Keratinocyte (primary cell): ENCODE data around the gene KCNK7. TPM values are rescaled to one million over a fixed set of nuclear protein-coding genes. Genes with fewer than 3 reads are reported as not detected.

Experiments
- DNase-seq: peaks from one replicate; pipeline ENCODE4 v3.0.0-alpha.2; 2011; ENCODE audit warnings: low read depth, missing footprints, low spot score
- FAIRE-seq: peaks from 2 replicates; lab custom pipeline; 2011; peaks lifted over from hg19 to GRCh38; lab: Jason Lieb, UNC
- H2AFZ ChIP-seq: 2 replicates; pipeline ENCODE4 v1.6.0; 2012; ENCODE audit warnings: low read length, control low read depth, inconsistent platforms; ENCODE audit not compliant: control insufficient read depth
- H3K27ac ChIP-seq: 2 replicates; pipeline ENCODE4 v1.5.1; 2011; ENCODE audit warnings: low read length; ENCODE audit not compliant: control insufficient read depth, insufficient read depth
- H3K27me3 ChIP-seq: 3 replicates; pipeline ENCODE4 v1.6.0; 2011; ENCODE audit warnings: low read length; ENCODE audit not compliant: control insufficient read depth, insufficient read depth; ENCODE audit errors: extremely low read depth
- H3K36me3 ChIP-seq, 2 experiments: 2 replicates in 1 of 2; 3 replicates in 1 of 2; pipeline ENCODE4 v1.5.1; 2011; ENCODE audit warnings: low read length in 2 of 2, mild to moderate bottlenecking in 1 of 2; ENCODE audit not compliant: control insufficient read depth in 2 of 2, insufficient read depth in 2 of 2; ENCODE audit errors: extremely low read depth in 1 of 2
- H3K4me1 ChIP-seq: 3 replicates; pipeline ENCODE4 v1.5.1; 2011; ENCODE audit warnings: low read length; ENCODE audit not compliant: control insufficient read depth, insufficient read depth; ENCODE audit errors: extremely low read depth
- H3K4me2 ChIP-seq: 3 replicates; pipeline ENCODE4 v1.6.0; 2011; ENCODE audit warnings: low read depth, low read length; ENCODE audit not compliant: control insufficient read depth, insufficient read depth; ENCODE audit errors: extremely low read depth
- H3K4me3 ChIP-seq, 3 experiments: fragments of 200-600 bp in 1 of 3; sonication (generic) in 1 of 3; 2 replicates in 2 of 3; 3 replicates in 1 of 3; pipeline ENCODE4 v1.5.1; 2011 to 2016; ENCODE audit warnings: low read length in 3 of 3, mild to moderate bottlenecking in 3 of 3, control low read depth in 2 of 3, inconsistent platforms in 1 of 3, low read depth in 1 of 3, mixed read lengths in 1 of 3, mixed run types in 1 of 3, moderate library complexity in 1 of 3; ENCODE audit not compliant: control insufficient read depth in 2 of 3, insufficient read depth in 2 of 3; ENCODE audit errors: extremely low read depth in 1 of 3
- H3K79me2 ChIP-seq: 2 replicates; pipeline ENCODE4 v1.6.0; 2012; ENCODE audit warnings: low read length; ENCODE audit not compliant: control insufficient read depth, insufficient read depth
- H3K9ac ChIP-seq: 3 replicates; pipeline ENCODE4 v1.6.0; 2011; ENCODE audit warnings: low read length; ENCODE audit not compliant: control insufficient read depth, insufficient read depth; ENCODE audit errors: extremely low read depth
- H3K9me1 ChIP-seq: 3 replicates; pipeline ENCODE4 v1.6.0; 2011; ENCODE audit warnings: low read length; ENCODE audit not compliant: control insufficient read depth, insufficient read depth; ENCODE audit errors: extremely low read depth
- H3K9me3 ChIP-seq: 2 replicates; pipeline ENCODE4 v1.5.1; 2012; ENCODE audit warnings: low read depth, low read length; ENCODE audit not compliant: control insufficient read depth
- H4K20me1 ChIP-seq: 3 replicates; pipeline ENCODE4 v1.6.0; 2011; ENCODE audit warnings: low read length; ENCODE audit not compliant: control insufficient read depth, insufficient read depth; ENCODE audit errors: extremely low read depth
- CTCF ChIP-seq, 3 experiments: IDR thresholded peaks in 1 of 3; conservative IDR thresholded peaks in 1 of 3; optimal IDR thresholded peaks in 1 of 3; 2 replicates in 2 of 3; 3 replicates in 1 of 3; pipeline versions ENCODE3 to v1.5.1; 2011; ENCODE audit warnings: low read length in 3 of 3, mild to moderate bottlenecking in 3 of 3, moderate library complexity in 2 of 3, control low read depth in 1 of 3, inconsistent platforms in 1 of 3; ENCODE audit not compliant: insufficient read depth in 2 of 3; ENCODE audit errors: extremely low read depth in 1 of 3
- EZH2 ChIP-seq: IDR thresholded peaks from one replicate; pipeline ENCODE4 v1.6.1; 2012; ENCODE audit warnings: inconsistent platforms, mild to moderate bottlenecking, low read length, moderate library complexity
- dilution Hi-C: fragments of 300-500 bp; cut with MboI; formaldehyde crosslinking; loops from one replicate; pipeline ENCODE4 v1.7.0; 2020; ENCODE audit warnings: low sequenced_read_pairs; ENCODE audit not compliant: extremely low pct_ligation_motif_present
- polyA plus RNA-seq, 5 experiments: library from polyadenylated mRNA; depleted of rRNA in 3 of 5; stranded (reverse) in 3 of 5; stranded (forward) in 1 of 5; unstranded in 1 of 5; fragments of >200 nt; gene quantifications; 1 replicate in 1 of 5; 2 replicates in 3 of 5; 3 replicates in 1 of 5; pipeline versions ENCODE4 v1.2.1 to v1.2.3, GENCODE V29; 2011 to 2012; ENCODE audit warnings: missing spikeins in 2 of 5, low read depth in 1 of 5, low replicate concordance in 1 of 5

KCNK7 gene
- polyA plus RNA-seq, 1 donor (not counting 4 experiments of a cell fraction or from before 2014, with no cell fraction given): 0.46 TPM

GRCh38 chr11:65562020-65562419, 33.6 kb downstream of the KCNK7 start:
- no peak for TF ChIP-seq CTCF (optimal IDR thresholded peaks at IDR 0.05 in 1 of 3, IDR thresholded peaks at IDR 0.05 in 1 of 3, conservative IDR thresholded peaks at IDR 0.05 in 1 of 3; ENCODE audit: extremely low read depth in 1 of 3, insufficient read depth in 2 of 3, low read length in 3 of 3)
- no peak for TF ChIP-seq EZH2
- Histone ChIP-seq H3K4me1 (peaks cover 47% of the 10 kb centered on the region), H3K4me2 (no peak overlapping the region), H3K4me3 (no peak overlapping the region), H3K27ac (no peak overlapping the region), H4K20me1 (no peaks in the 10 kb centered on the region), H3K36me3 (peaks cover 0 to 2% of the 10 kb centered on the region in 2 experiments), H3K27me3 (no peaks in the 10 kb centered on the region), H3K9me1 (peaks cover 2% of the 10 kb centered on the region), H3K79me2 (peaks cover 7% of the 10 kb centered on the region), H3K9ac (no peak overlapping the region), H3K9me3 (no peaks in the 10 kb centered on the region), H2AFZ (no peak overlapping the region)
- dilution Hi-C loops: no loop called here
- DNase-seq: no peak
- no peak for FAIRE-seq

GRCh38 chr11:65560555-65561418, 34.8 kb downstream of the KCNK7 start:
- FAIRE-seq: no peak

More at GRCh38 chr11:65560555-65561418, 34.8 kb downstream of the KCNK7 start:
- Histone ChIP-seq H3K4me3 (no peak overlapping the region), H3K4me2 (peak overlapping the region; percentile 55), H3K27me3 (no peaks in the 10 kb centered on the region), H3K4me1 (peaks cover 50% of the 10 kb centered on the region), H3K9me1 (peaks cover 2% of the 10 kb centered on the region), H3K27ac (peak overlapping the region; percentile 29), H4K20me1 (no peaks in the 10 kb centered on the region), H2AFZ (no peak overlapping the region), H3K36me3 (no peaks in the 10 kb centered on the region), H3K9ac (no peak overlapping the region), H3K79me2 (no peaks in the 10 kb centered on the region), H3K9me3 (no peaks in the 10 kb centered on the region)
- dilution Hi-C loops: no loop called here
- no peak for TF ChIP-seq CTCF (optimal IDR thresholded peaks at IDR 0.05 in 1 of 3, IDR thresholded peaks at IDR 0.05 in 1 of 3, conservative IDR thresholded peaks at IDR 0.05 in 1 of 3; ENCODE audit: extremely low read depth in 1 of 3, insufficient read depth in 2 of 3, low read length in 3 of 3)
- TF ChIP-seq EZH2: no peak
- DNase-seq: no peak
